H1 (cell line): ENCODE results near the gene DOP1B. TPM values are rescaled to one million over a fixed set of nuclear protein-coding genes. Genes with fewer than 3 reads are reported as not detected.

Source experiments
- CTCF ChIA-PET: fragments of 300-600 bp; sonication (Branson Sonifier 250); formaldehyde crosslinking; loops from one replicate; lab custom pipeline; 2021; ENCODE audit not compliant: partially characterized antibody; lab: Charles Lee
- POLR2A ChIA-PET: fragments of 300-600 bp; sonication (Branson Sonifier 250); formaldehyde crosslinking; loops from one replicate; lab custom pipeline; 2021; ENCODE audit warnings: inconsistent platforms; ENCODE audit not compliant: partially characterized antibody; lab: Charles Lee
- DNase-seq, 2 experiments: peaks; one replicate each; pipeline versions ENCODE4 v3.0.0 to v3.0.0-alpha.2; 2010 to 2022; ENCODE audit warnings: low spot score in 2 of 2, low read depth in 1 of 2, mixed read lengths in 1 of 2
- FAIRE-seq: peaks from 2 replicates; lab custom pipeline; 2011; peaks lifted over from hg19 to GRCh38; lab: Jason Lieb, UNC
- H2AFZ ChIP-seq: 2 replicates; pipeline ENCODE4 v1.8.1; 2012; ENCODE audit warnings: low read length, inconsistent platforms
- H2AK5ac ChIP-seq: 2 replicates; pipeline ENCODE4 v1.6.1; 2013; ENCODE audit warnings: low read depth, low read length
- H2BK120ac ChIP-seq: replicated peaks from 2 replicates; pipeline ENCODE3; 2013; ENCODE audit warnings: low read depth, low read length, inconsistent platforms
- H2BK12ac ChIP-seq: 2 replicates; pipeline ENCODE4 v1.6.1; 2013; ENCODE audit warnings: low read depth, low read length
- H2BK15ac ChIP-seq: 2 replicates; pipeline ENCODE4 v1.6.1; 2013; ENCODE audit warnings: low read length
- H2BK20ac ChIP-seq: 2 replicates; pipeline ENCODE4 v1.6.1; 2013; ENCODE audit warnings: low read length
- H2BK5ac ChIP-seq: 2 replicates; pipeline ENCODE4 v1.6.1; 2013; ENCODE audit warnings: low read depth, low read length
- H3K14ac ChIP-seq: 2 replicates; pipeline ENCODE4 v1.6.1; 2013; ENCODE audit warnings: inconsistent platforms; ENCODE audit not compliant: insufficient read length
- H3K18ac ChIP-seq: 2 replicates; pipeline ENCODE4 v1.6.1; 2013; ENCODE audit warnings: low read length; ENCODE audit errors: extremely low read depth
- H3K23ac ChIP-seq: 2 replicates; pipeline ENCODE4 v1.6.1; 2013; ENCODE audit warnings: inconsistent platforms; ENCODE audit not compliant: insufficient read length
- H3K23me2 ChIP-seq: 2 replicates; pipeline ENCODE4 v1.6.1; 2013; ENCODE audit warnings: low read depth, low read length
- H3K27ac ChIP-seq: 2 replicates; pipeline ENCODE4 v1.6.1; 2011; ENCODE audit warnings: low read depth, low read length, inconsistent platforms
- H3K27me3 ChIP-seq, 4 experiments: replicated peaks in 1 of 4; 1 replicate in 1 of 4; 2 replicates in 3 of 4; pipeline versions ENCODE4 v1.6.1 to v1.8.1; 2011 to 2013; ENCODE audit warnings: low read length in 3 of 4, mild to moderate bottlenecking in 3 of 4, inconsistent platforms in 2 of 4, mixed read lengths in 2 of 4, moderate library complexity in 1 of 4; ENCODE audit not compliant: control insufficient read depth in 3 of 4, insufficient read depth in 3 of 4; ENCODE audit errors: extremely low read depth in 1 of 4
- H3K36me3 ChIP-seq, 4 experiments: 2 replicates each; pipeline versions ENCODE4 v1.6.1 to v1.8.1; 2011 to 2013; ENCODE audit warnings: mild to moderate bottlenecking in 4 of 4, low read length in 3 of 4, moderate library complexity in 2 of 4, control low read depth in 1 of 4, inconsistent platforms in 1 of 4; ENCODE audit not compliant: insufficient read depth in 4 of 4, control insufficient read depth in 2 of 4
- H3K4ac ChIP-seq: replicated peaks from 2 replicates; pipeline ENCODE3; 2013; ENCODE audit warnings: low read length, low read depth, mixed read lengths, inconsistent platforms; ENCODE audit not compliant: insufficient read length
- H3K4me1 ChIP-seq, 4 experiments: replicated peaks in 1 of 4; 1 replicate in 1 of 4; 2 replicates in 3 of 4; pipeline versions ENCODE4 v1.6.1 to v1.8.1; 2011 to 2013; ENCODE audit warnings: low read length in 3 of 4, inconsistent platforms in 2 of 4, mixed read lengths in 1 of 4; ENCODE audit not compliant: insufficient read depth in 4 of 4, control insufficient read depth in 3 of 4
- H3K4me2 ChIP-seq, 2 experiments: 2 replicates each; pipeline versions ENCODE4 v1.6.1 to v1.8.1; 2011 to 2013; ENCODE audit warnings: low read depth in 2 of 2, low read length in 2 of 2, control low read depth in 1 of 2, inconsistent platforms in 1 of 2, mild to moderate bottlenecking in 1 of 2; ENCODE audit not compliant: insufficient read depth in 1 of 2
- H3K4me3 ChIP-seq, 4 experiments: fragments of 200-600, 300-600 bp in 1 of 4; sonication (generic), shearing (Covaris generic), sonication (Bioruptor Twin) in 1 of 4; 2 replicates each; pipeline versions ENCODE4 v1.5.1 to v1.8.1; 2011 to 2016; ENCODE audit warnings: low read length in 4 of 4, low read depth in 3 of 4, control low read depth in 2 of 4, inconsistent platforms in 2 of 4, mild to moderate bottlenecking in 2 of 4, mixed read lengths in 1 of 4, moderate library complexity in 1 of 4; ENCODE audit not compliant: insufficient read depth in 2 of 4; ENCODE audit errors: extremely low read depth in 1 of 4
- H3K56ac ChIP-seq: replicated peaks from 2 replicates; pipeline ENCODE3; 2013; ENCODE audit warnings: low read depth, mild to moderate bottlenecking, mixed read lengths, low read length, inconsistent platforms; ENCODE audit not compliant: insufficient read length
- H3K79me1 ChIP-seq: 2 replicates; pipeline ENCODE4 v1.6.1; 2013; ENCODE audit warnings: low read depth, low read length, control low read depth
- H3K79me2 ChIP-seq, 2 experiments: 2 replicates each; pipeline versions ENCODE4 v1.6.1 to v1.8.1; 2012 to 2013; ENCODE audit warnings: low read length in 2 of 2, mild to moderate bottlenecking in 2 of 2, inconsistent platforms in 1 of 2; ENCODE audit not compliant: insufficient read depth in 2 of 2, control insufficient read depth in 1 of 2
- H3K9ac ChIP-seq, 4 experiments: replicated peaks in 1 of 4; 1 replicate in 1 of 4; 2 replicates in 3 of 4; pipeline versions ENCODE4 v1.6.1 to v1.8.1; 2011 to 2013; ENCODE audit warnings: low read depth in 3 of 4, low read length in 3 of 4, control low read depth in 2 of 4, mild to moderate bottlenecking in 2 of 4, moderate library complexity in 2 of 4, inconsistent platforms in 1 of 4; ENCODE audit errors: extremely low read depth in 1 of 4
- H3K9me3 ChIP-seq, 2 experiments: 2 replicates each; pipeline versions ENCODE4 v1.6.1 to v1.8.1; 2012 to 2013; ENCODE audit warnings: mild to moderate bottlenecking in 2 of 2, moderate library complexity in 2 of 2, control low read depth in 1 of 2, inconsistent platforms in 1 of 2, low read depth in 1 of 2, low read length in 1 of 2, mixed read lengths in 1 of 2; ENCODE audit not compliant: insufficient read depth in 2 of 2
- H4K20me1 ChIP-seq, 2 experiments: replicated peaks in 1 of 2; 2 replicates each; pipeline versions ENCODE3 to v1.8.1; 2011 to 2013; ENCODE audit warnings: inconsistent platforms in 2 of 2, low read length in 2 of 2, mild to moderate bottlenecking in 1 of 2; ENCODE audit not compliant: insufficient read depth in 2 of 2, control insufficient read depth in 1 of 2
- H4K5ac ChIP-seq: 2 replicates; pipeline ENCODE4 v1.6.1; 2013; ENCODE audit warnings: low read length, low read depth, mixed read lengths, inconsistent platforms; ENCODE audit not compliant: insufficient read length
- H4K8ac ChIP-seq: 2 replicates; pipeline ENCODE4 v1.8.0; 2013; ENCODE audit warnings: mild to moderate bottlenecking, moderate library complexity, low read length, inconsistent platforms; ENCODE audit not compliant: insufficient read depth; ENCODE audit errors: extremely low read depth
- H4K91ac ChIP-seq: replicated peaks from 2 replicates; pipeline ENCODE3; 2013; ENCODE audit warnings: low read length, mixed read lengths, inconsistent platforms; ENCODE audit not compliant: insufficient read length
- BRCA1 ChIP-seq: IDR thresholded peaks from 2 replicates; pipeline ENCODE4 v1.6.1; 2012; ENCODE audit warnings: low read depth, low read length, improper control_type of control experiment
- CEBPB ChIP-seq: IDR thresholded peaks from 2 replicates; pipeline ENCODE4 v1.6.1; 2012; ENCODE audit warnings: low read depth, low read length
- EZH2 ChIP-seq: fragments of 200-600 bp; sonication (generic); IDR thresholded peaks from 2 replicates; pipeline ENCODE4 v1.7.1; 2012; ENCODE audit warnings: low read depth, mild to moderate bottlenecking, moderate library complexity, low read length, inconsistent platforms; ENCODE audit not compliant: severe bottlenecking
- GABPA ChIP-seq: IDR thresholded peaks from 2 replicates; pipeline ENCODE4 v1.6.1; 2011; ENCODE audit warnings: mild to moderate bottlenecking, low read length, moderate library complexity, borderline replicate concordance; ENCODE audit not compliant: insufficient read depth
- KDM1A ChIP-seq: fragments of 200-600, 300-600 bp; sonication (generic); IDR thresholded peaks from 2 replicates; pipeline ENCODE4 v1.7.1; 2016; ENCODE audit warnings: mild to moderate bottlenecking, low read length, borderline replicate concordance
- KDM5A ChIP-seq: fragments of 200-600 bp; IDR thresholded peaks from 2 replicates; pipeline ENCODE4 v1.7.1; 2012; ENCODE audit warnings: mild to moderate bottlenecking, low read length, inconsistent platforms, mixed read lengths
- NRF1 ChIP-seq: IDR thresholded peaks from 2 replicates; pipeline ENCODE4 v1.6.1; 2011; ENCODE audit warnings: mild to moderate bottlenecking, low read depth, low read length, improper control_type of control experiment
- POU5F1 ChIP-seq: IDR thresholded peaks from 2 replicates; pipeline ENCODE4 v1.6.1; 2011; ENCODE audit warnings: low read depth, mild to moderate bottlenecking, low read length, moderate library complexity
- RBBP5 ChIP-seq: IDR thresholded peaks from 2 replicates; pipeline ENCODE4 v1.7.1; 2012; ENCODE audit warnings: low read depth, mild to moderate bottlenecking, inconsistent platforms, low read length, moderate library complexity, borderline replicate concordance
- SIN3A ChIP-seq, 2 experiments: IDR thresholded peaks in 1 of 2; conservative IDR thresholded peaks in 1 of 2; 2 replicates each; pipeline ENCODE4 v1.6.1; 2011 to 2012; ENCODE audit warnings: low read length in 2 of 2, improper control_type of control experiment in 1 of 2, low read depth in 1 of 2, mild to moderate bottlenecking in 1 of 2
- SIRT6 ChIP-seq: IDR thresholded peaks from one replicate; pipeline ENCODE4 v1.7.1; 2012; ENCODE audit warnings: low read length, inconsistent platforms
- SIX5 ChIP-seq: IDR thresholded peaks from 2 replicates; pipeline ENCODE4 v1.6.1; 2011; ENCODE audit warnings: mild to moderate bottlenecking, low read depth, low read length
- SP4 ChIP-seq: IDR thresholded peaks from 2 replicates; pipeline ENCODE4 v1.6.1; 2012; ENCODE audit warnings: low read length, inconsistent platforms
- TBP ChIP-seq: IDR thresholded peaks from 2 replicates; pipeline ENCODE4 v1.6.1; 2011; ENCODE audit warnings: low read depth, low read length, improper control_type of control experiment
- TCF12 ChIP-seq: IDR thresholded peaks from 2 replicates; pipeline ENCODE4 v1.6.1; 2011; ENCODE audit warnings: low read depth, mild to moderate bottlenecking, low read length
- WGBS, 2 experiments: shearing (Covaris generic) in 1 of 2; methylation state at CpG; one replicate each; pipeline versions ENCODE4 v1.1.6 to v1.1.7; 2013 to 2015; ENCODE audit warnings: low lambda C conversion rate in 2 of 2, mixed read lengths in 2 of 2, inconsistent platforms in 1 of 2, low coverage in 1 of 2, missing lambda C conversion rate in 1 of 2; ENCODE audit not compliant: insufficient replicate concordance in 2 of 2, insufficient coverage in 1 of 2, insufficient read length in 1 of 2; ENCODE audit errors: extremely low coverage in 1 of 2, missing lambda C conversion rate in 1 of 2; 5-methylcytosine and 5-hydroxymethylcytosine counted together
- polyA plus RNA-seq, 7 experiments: library from polyadenylated mRNA; depleted of rRNA in 3 of 7; stranded (reverse) in 5 of 7; unstranded in 2 of 7; fragments of >200 nt in 5 of 7; fragments of 200-250 nt in 2 of 7; gene quantifications; 1 replicate in 5 of 7; 2 replicates in 1 of 7; 4 replicates in 1 of 7; pipeline versions ENCODE4 v1.2.1 to v1.2.3, GENCODE V29; 2011 to 2013; ENCODE audit warnings: missing spikeins in 2 of 7, mixed read lengths in 2 of 7
- total RNA-seq: library from RNA; stranded (reverse); fragmentation: NEBNext Ultra II Directional; extraction: Animal tissue kit (Norgen Biotek cat#: 25700); gene quantifications from 2 replicates; pipeline ENCODE4 v1.2.1, GENCODE V29; 2021

Gene DOP1B
- total and polyA plus RNA-seq, 2 of the 8 experiments (the other 6 are each of a cell fraction or from before 2014, with no cell fraction given): 2.8 to 9.9 TPM

- Histone ChIP-seq H2AFZ (no peak overlapping the region), H2BK5ac (no peak overlapping the region), H3K18ac (no peak overlapping the region), H3K14ac (no peak overlapping the region), H3K27ac (no peak overlapping the region), H3K9ac (no peak overlapping the region), H2BK12ac (no peak overlapping the region), H3K4me3 (no peak overlapping the region), H3K9me3 (no peaks in the 10 kb centered on the region), H3K4me1 (no peaks in the 10 kb centered on the region), H3K79me1 (no peaks in the 10 kb centered on the region), H2BK15ac (no peak overlapping the region), H3K79me2 (no peaks in the 10 kb centered on the region), H2BK20ac (no peak overlapping the region), H4K91ac (no peak overlapping the region), H4K8ac (no peak overlapping the region), H2AK5ac (no peak overlapping the region), H3K36me3 (no peaks in the 10 kb centered on the region), H4K20me1 (no peaks in the 10 kb centered on the region), H3K23ac (no peak overlapping the region), H2BK120ac (no peak overlapping the region), H3K4ac (no peak overlapping the region), H3K56ac (no peak overlapping the region), H3K4me2 (no peak overlapping the region), H3K27me3 (no peaks in the 10 kb centered on the region), H3K23me2 (no peaks in the 10 kb centered on the region), H4K5ac (no peak overlapping the region)
- FAIRE-seq: no peak
- WGBS, 2 experiments: 93% methylated on average over 23 of the region's 23 CpGs; no CpG with 5 or more reads in 1 of the 2 experiments
- DNase-seq: no peak
- CTCF ChIA-PET: interaction anchor here (0.6 to 5.7 kb wide), 2 partner anchors 7 to 10 kb away, joined by 3 to 46 read pairs; no protein-coding TSS in a partner anchor
- POLR2A ChIA-PET: no interaction called here
- TF ChIP-seq TCF12 (no peak), CEBPB (no peak), SIX5 (no peak), TBP (no peak), POU5F1 (no peak), RBBP5 (no peak), BRCA1 (no peak), NRF1 (no peak), EZH2 (no peak), GABPA (no peak), KDM5A (no peak), SP4 (no peak), SIRT6 (no peak), SIN3A (conservative IDR thresholded peaks at IDR 0.05 in 1 of 2, IDR thresholded peaks at IDR 0.05 in 1 of 2; ENCODE audit: low read depth in 1 of 2, low read length in 2 of 2) (no peak), KDM1A (no peak)
Measured at GRCh38 chr21:36200081-36200561, 43.5 kb downstream of the DOP1B start.
